Measurements from ENCODE around the gene GLP2R.

Gene GLP2R

DNA sequence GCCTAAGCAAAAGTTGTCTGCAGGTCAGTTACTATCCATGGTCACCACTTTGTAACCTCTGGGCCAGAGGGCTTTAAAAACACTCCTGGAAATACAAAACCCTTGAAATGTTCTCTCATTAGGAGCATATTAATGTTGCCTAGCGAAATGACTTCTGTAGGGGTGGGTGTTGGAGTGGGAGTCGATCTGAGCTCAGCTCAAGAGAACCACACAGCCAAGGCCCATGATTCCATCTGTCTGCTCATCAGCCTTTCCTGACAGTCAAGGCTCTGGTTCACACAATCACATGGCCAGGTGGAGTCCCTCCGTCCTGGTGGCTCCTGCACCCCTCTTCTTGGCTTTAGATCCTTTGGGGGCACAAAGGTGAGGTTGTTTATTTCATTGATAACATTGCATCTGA is 52.6 kb downstream of the GLP2R start:
- TF ChIP-seq, protein P1, sequence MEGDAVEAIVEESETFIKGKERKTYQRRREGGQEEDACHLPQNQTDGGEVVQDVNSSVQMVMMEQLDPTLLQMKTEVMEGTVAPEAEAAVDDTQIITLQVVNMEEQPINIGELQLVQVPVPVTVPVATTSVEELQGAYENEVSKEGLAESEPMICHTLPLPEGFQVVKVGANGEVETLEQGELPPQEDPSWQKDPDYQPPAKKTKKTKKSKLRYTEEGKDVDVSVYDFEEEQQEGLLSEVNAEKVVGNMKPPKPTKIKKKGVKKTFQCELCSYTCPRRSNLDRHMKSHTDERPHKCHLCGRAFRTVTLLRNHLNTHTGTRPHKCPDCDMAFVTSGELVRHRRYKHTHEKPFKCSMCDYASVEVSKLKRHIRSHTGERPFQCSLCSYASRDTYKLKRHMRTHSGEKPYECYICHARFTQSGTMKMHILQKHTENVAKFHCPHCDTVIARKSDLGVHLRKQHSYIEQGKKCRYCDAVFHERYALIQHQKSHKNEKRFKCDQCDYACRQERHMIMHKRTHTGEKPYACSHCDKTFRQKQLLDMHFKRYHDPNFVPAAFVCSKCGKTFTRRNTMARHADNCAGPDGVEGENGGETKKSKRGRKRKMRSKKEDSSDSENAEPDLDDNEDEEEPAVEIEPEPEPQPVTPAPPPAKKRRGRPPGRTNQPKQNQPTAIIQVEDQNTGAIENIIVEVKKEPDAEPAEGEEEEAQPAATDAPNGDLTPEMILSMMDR (IDR thresholded peaks at IDR 0.05) = no peak

DNA sequence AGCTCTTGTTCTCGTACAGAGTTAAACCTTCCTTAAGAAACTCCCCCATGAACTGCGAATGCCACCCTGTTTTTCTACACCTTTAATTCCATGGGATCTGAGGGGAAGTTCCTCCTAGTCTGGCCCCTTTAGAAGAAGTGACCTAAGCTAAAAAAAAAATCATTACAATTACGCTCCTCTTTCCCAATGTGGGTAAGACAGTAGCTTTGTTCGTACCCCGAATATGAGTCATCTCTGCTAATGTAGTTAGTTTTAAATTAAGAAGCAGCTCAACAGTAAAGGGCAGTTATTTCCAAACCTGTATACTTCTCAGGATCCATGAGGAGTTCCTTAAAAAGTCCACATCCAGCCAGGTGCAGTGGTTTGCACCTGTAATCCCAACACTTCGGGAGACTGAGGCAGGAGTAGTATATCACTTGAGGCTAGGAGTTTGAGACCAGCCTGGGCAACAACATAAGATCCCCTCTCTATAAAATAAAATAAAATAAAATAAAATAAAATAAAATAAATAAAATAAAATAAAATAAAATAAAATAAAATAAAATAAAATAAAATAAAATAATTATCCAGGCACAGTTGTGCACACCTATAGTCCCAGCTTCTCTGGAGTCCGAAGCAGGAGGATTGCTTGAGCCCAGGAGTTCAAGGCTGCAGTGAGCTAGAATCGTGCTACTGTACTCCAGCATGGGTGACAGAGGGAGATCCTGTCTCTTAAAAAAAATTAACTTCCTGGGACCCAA is 53.2 kb downstream of the GLP2R start:
- TF ChIP-seq, protein P1 (IDR thresholded peaks at IDR 0.05) = no peak

DNA sequence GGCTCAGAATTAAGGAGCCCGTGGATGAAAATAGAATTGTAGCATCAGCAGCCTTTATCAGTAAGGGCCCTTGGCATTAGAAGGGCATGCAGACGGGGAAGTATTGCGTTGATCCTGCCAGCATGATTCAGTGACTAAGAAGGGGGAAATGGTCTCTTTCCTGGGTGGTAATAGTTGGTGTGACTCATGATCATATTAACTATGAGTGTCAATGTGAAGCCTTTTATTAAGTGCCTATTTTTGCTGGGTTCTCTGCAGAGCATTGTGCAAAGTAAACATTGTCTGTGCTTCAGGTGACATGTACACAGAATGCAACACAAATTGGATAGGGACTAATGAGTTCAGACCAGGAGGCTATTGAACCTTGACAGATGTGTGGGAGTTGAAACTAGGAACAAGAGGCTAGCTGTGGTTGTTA is 54.9 kb downstream of the GLP2R start:
- TF ChIP-seq, protein P1 (IDR thresholded peaks at IDR 0.05) = no peak

DNA sequence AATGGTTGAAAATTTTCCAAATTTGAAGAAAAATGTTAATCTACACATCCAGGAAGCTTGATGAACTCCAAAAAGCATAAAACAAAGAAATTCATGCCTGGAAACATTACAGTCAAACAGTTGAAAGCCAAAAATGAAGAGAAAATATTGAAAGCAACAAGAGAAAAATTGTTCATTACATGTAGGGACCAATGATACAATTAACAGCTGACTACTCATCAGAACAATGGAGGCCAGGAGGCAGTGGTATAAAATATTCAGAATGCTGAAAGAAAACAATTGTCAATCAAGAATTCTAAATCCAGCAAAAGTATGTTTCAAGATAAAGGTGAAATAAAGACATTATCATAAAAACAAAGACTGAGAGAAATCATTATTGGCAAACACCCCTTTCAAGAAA is 57.7 kb downstream of the GLP2R start:
- TF ChIP-seq, protein P1 (IDR thresholded peaks at IDR 0.05) = no peak

DNA sequence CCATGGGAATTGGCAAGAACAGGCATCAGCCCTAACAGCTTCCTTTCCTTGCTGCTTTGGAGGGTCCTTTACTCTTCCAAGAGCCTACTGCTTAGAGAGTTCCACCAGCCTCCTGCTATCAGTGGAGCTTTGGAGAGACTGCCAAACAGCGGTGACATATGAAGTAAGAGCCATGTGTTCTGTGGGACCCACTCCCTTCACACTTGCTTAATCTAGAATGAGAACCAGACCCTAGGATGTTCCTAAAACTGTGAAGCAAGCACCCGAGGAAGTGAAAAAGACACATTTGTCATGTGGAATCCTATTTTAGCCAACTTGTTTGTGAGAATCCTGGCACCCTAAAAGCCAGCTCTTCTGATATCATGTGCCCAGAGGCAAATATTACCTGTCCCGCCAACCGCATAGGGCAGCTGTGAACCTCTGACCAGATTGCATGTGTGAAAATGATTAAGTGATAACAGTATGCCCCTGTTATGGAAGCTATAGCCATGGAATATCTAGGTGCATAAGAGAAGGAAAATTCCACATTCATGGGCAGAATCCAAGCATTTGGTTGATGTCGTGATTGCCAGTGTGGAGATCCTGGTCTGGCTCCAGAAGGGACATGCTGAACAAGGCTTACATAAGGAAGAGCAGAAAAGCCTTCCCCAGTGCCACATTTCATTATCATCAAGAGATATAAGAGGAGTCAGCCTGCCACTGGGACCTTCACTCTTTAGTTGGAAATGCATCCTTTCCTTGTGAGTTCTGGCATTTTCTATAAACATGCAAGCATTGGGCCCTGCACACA is 60.6 kb downstream of the GLP2R start:
- TF ChIP-seq, protein P1 (IDR thresholded peaks at IDR 0.05) = no peak

DNA sequence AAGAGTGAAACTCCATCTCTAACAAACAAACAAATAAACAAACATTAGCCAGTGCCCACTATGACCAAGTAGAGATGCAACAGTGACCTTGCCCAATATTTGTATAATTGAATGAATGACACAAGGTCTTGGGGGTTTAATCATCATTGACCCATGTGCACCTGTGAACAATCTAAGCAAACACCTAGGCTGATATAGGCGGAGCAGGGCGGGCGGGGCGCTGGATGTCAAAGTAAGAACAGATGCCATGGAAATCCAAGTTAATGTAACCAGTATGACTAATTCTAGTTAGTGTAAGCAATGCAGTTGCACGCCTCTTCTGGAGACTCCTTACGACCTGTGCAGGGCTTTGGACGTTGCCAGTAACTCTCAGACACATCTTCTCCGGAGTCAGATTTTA is 61.8 kb downstream of the GLP2R start:
- TF ChIP-seq, protein P1 (IDR thresholded peaks at IDR 0.05) = no peak

DNA sequence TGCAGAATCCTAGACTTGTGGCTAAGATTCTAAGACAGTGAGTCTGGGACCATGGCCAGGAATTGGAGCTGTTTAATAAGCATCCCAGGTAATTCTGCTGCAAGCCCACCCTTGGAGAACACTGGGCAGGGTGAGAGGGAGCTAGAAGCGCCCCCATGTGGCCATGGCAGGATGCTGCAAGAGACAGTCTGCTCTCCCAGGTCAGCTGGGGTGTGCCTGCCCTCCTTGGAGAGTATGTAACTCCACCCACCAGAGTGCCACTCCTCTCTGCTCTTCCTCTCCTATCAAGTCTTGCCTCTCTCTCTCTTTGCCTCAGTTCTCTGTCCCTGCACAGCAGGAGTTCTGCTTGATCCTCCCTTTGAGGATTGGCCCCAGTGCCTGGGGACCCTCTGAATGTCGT is 64.4 kb downstream of the GLP2R start:
- TF ChIP-seq, protein P1 (IDR thresholded peaks at IDR 0.05) = peak; percentile 56
